NCI-H1436 (cell line): ENCODE results near the gene SLC4A8.
"Not testable (repeated sequence)": the region's sequence is repeated elsewhere in the genome, so short reads cannot be mapped to it uniquely, and the experiment has no call there.

Experiments used
- DNase-seq: peaks from one replicate; lab custom pipeline; 2025; lab: John Stamatoyannopoulos, UW

SLC4A8 gene

GRCh38 chr12:51429700-51430099 lies 5.1 kb downstream of the SLC4A8 start:
- no peak for DNase-seq

GRCh38 chr12:51430196-51430895 lies 5.7 kb downstream of the SLC4A8 start:
- no peak for DNase-seq

- peak; percentile 21 for DNase-seq
Measured at GRCh38 chr12:51432921-51433320, 8.3 kb downstream of the SLC4A8 start.

GRCh38 chr12:51434305-51434704 lies 9.7 kb downstream of the SLC4A8 start:
- no peak for DNase-seq

GRCh38 chr12:51437431-51437830 lies 12.8 kb downstream of the SLC4A8 start:
- DNase-seq = no peak

GRCh38 chr12:51439330-51439729 lies 14.7 kb downstream of the SLC4A8 start:
- DNase-seq = no peak

GRCh38 chr12:51441583-51441982 lies 17.0 kb downstream of the SLC4A8 start:
- DNase-seq = no peak

- DNase-seq = no peak
Measured at GRCh38 chr12:51442324-51442723, 17.7 kb downstream of the SLC4A8 start.

GRCh38 chr12:51443573-51443972 lies 18.9 kb downstream of the SLC4A8 start:
- no peak for DNase-seq

- DNase-seq = no peak
Measured at GRCh38 chr12:51448618-51449256, 24.1 kb downstream of the SLC4A8 start.

GRCh38 chr12:51449580-51450246 lies 25.1 kb downstream of the SLC4A8 start:
- DNase-seq = no peak

- DNase-seq = no peak
Measured at GRCh38 chr12:51450333-51450732, 25.7 kb downstream of the SLC4A8 start.

GRCh38 chr12:51450806-51451205 lies 26.2 kb downstream of the SLC4A8 start:
- no peak for DNase-seq

GRCh38 chr12:51454016-51454415 lies 29.4 kb downstream of the SLC4A8 start:
- not testable (repeated sequence) for DNase-seq

- not testable (repeated sequence) for DNase-seq
Measured at GRCh38 chr12:51455050-51455449, 30.4 kb downstream of the SLC4A8 start.

GRCh38 chr12:51458635-51459034 lies 34.0 kb downstream of the SLC4A8 start:
- no peak for DNase-seq

GRCh38 chr12:51460519-51460918 lies 35.9 kb downstream of the SLC4A8 start:
- DNase-seq = no peak

- DNase-seq = no peak
Measured at GRCh38 chr12:51465491-51465890, 40.9 kb downstream of the SLC4A8 start.

- DNase-seq = no peak
Measured at GRCh38 chr12:51470116-51470515, 45.5 kb downstream of the SLC4A8 start.

GRCh38 chr12:51471111-51471864 lies 46.7 kb downstream of the SLC4A8 start:
- no peak for DNase-seq

- no peak for DNase-seq
Measured at GRCh38 chr12:51472984-51473383, 48.4 kb downstream of the SLC4A8 start.

GRCh38 chr12:51473947-51474346 lies 49.3 kb downstream of the SLC4A8 start:
- no peak for DNase-seq

GRCh38 chr12:51475543-51475942 lies 50.9 kb downstream of the SLC4A8 start:
- DNase-seq = no peak
